LNCaP clone FGC (cell line): ENCODE results near the gene KDM4B.
A peak's percentile ranks its signal among the peaks of the same experiment; 100 is the strongest.

ENCODE experiments used
- DNase-seq: peaks from one replicate; pipeline ENCODE4 v3.0.0-alpha.2; 2011; ENCODE audit warnings: low read depth
- H3K4me3 ChIP-seq: 2 replicates; pipeline ENCODE4 v1.5.1; 2011; ENCODE audit warnings: mild to moderate bottlenecking, low read depth, low read length, control low read depth
- TF ChIP-seq, protein P1 (sequence below): IDR thresholded peaks from 2 replicates; pipeline ENCODE4 v1.5.1; 2012; ENCODE audit warnings: mild to moderate bottlenecking; ENCODE audit not compliant: control insufficient read depth, insufficient read depth; ENCODE audit errors: extremely low read depth

The KDM4B gene

DNA sequence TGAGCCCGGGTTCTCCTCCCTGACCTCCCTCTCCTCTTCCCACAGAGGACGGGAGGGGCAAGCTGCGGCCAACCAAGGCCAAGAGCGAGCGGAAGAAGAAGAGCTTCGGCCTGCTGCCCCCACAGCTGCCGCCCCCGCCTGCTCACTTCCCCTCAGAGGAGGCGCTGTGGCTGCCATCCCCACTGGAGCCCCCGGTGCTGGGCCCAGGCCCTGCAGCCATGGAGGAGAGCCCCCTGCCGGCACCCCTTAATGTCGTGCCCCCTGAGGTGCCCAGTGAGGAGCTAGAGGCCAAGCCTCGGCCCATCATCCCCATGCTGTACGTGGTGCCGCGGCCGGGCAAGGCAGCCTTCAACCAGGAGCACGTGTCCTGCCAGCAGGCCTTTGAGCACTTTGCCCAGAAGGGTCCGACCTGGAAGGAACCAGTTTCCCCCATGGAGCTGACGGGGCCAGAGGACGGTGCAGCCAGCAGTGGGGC, 162.2 kb downstream of the KDM4B start:
- TF ChIP-seq, protein P1, sequence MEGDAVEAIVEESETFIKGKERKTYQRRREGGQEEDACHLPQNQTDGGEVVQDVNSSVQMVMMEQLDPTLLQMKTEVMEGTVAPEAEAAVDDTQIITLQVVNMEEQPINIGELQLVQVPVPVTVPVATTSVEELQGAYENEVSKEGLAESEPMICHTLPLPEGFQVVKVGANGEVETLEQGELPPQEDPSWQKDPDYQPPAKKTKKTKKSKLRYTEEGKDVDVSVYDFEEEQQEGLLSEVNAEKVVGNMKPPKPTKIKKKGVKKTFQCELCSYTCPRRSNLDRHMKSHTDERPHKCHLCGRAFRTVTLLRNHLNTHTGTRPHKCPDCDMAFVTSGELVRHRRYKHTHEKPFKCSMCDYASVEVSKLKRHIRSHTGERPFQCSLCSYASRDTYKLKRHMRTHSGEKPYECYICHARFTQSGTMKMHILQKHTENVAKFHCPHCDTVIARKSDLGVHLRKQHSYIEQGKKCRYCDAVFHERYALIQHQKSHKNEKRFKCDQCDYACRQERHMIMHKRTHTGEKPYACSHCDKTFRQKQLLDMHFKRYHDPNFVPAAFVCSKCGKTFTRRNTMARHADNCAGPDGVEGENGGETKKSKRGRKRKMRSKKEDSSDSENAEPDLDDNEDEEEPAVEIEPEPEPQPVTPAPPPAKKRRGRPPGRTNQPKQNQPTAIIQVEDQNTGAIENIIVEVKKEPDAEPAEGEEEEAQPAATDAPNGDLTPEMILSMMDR, result no peak
- DNase-seq, result no peak
- no peak overlapping the region for H3K4me3 ChIP-seq

DNA sequence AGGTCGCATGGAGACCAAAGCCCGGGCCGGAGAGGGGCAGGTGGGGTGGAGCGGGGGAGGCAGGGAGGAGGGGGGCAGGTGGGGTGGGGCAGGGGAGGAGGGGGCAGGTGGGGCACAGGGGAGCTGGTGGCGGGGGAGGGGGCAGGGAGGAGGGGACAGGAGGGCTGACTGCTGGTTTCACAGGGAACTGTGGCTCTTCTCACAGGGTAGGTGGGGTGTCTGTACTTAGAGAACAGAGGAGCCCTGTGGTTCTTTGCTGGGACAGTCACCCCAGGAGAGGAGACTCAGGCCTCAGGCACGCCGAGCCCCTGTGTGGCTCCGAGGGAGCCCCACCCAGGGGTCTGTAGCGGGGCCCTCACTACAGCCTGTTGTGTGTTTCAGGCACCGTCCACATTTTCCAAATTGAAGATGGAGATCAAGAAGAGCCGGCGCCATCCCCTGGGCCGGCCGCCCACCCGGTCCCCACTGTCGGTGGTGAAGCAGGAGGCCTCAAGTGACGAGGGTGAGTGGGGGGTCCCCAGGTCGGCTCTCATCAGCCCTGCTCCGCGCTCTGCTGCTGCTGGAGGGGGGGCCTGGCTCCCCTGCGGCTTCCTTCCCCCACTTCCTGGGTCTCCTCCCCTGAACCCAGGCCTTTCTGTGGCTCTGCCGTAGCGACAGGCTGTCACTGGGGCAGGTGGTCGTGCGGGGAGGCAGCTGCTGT, 162.7 kb downstream of the KDM4B start:
- no peak overlapping the region for H3K4me3 ChIP-seq
- TF ChIP-seq, protein P1, result no peak
- DNase-seq, result no peak

DNA sequence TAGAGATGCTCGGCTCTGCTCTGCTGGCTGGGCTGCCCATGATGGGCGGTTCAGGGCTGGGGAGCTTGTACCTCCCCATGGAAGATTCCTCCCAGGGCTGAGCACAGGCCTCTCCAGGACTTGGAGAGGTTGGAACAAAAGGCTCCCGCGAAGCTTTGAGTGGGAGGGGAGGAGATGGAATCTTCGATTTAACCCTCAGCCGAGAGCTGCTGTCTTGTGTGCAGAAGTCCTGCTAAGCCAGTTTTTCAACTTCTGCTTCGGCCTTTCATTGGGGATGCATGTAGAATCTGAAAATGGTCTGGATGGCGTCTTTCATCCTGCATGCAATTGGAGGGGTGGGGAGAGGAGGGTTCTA, 163.3 kb downstream of the KDM4B start:
- peak; percentile 81 for DNase-seq
- H3K4me3 ChIP-seq, result no peak overlapping the region
- TF ChIP-seq, protein P1, result no peak

DNA sequence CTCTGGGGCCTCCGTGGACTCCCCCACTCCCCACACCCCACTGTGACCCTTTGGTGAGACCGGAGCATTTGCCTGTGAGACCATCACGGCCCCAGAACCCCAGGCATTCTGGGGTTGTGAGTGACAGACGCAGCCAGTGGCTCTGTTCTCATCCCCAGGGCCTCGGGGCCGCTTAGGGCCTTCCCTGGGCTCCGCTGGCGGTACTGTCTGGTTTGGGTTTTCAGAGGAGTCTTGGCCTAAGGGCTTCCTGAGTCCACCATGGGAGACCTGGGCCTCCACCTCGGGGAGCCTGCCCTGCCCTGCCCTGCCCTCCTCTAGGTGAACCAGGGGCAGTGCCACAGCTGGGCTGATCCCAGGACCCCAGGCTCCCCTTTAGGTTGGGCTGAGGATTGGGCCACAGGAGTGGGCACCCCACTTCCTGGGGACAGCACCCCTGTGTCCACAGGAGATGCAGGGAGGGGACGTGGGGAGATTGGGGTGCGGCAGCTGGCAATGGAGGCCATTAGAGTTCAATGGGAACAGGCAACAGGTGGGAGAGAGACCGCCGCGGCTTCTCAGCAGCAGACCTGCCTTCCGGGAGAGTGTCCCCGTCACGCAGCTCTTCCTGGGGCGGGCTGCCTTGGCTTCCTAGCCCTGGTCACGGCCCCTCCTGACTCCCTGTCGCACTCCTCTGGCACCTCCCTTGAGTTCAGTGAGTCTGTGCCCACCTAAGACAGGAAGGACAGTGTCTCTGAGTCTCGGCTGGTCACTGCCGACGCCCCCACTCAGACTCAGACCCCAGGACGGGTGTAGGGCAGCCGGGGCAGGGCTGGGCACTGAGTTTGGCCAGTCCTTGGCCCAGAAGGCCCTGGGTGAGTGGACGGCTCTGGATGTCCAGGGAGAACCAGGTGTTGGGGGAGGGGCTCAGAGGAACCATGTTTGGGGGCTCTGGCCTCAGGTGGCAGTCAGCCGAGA, 164.1 kb downstream of the KDM4B start:
- no peak overlapping the region for H3K4me3 ChIP-seq
- TF ChIP-seq, protein P1, result no peak
- no peak for DNase-seq

DNA sequence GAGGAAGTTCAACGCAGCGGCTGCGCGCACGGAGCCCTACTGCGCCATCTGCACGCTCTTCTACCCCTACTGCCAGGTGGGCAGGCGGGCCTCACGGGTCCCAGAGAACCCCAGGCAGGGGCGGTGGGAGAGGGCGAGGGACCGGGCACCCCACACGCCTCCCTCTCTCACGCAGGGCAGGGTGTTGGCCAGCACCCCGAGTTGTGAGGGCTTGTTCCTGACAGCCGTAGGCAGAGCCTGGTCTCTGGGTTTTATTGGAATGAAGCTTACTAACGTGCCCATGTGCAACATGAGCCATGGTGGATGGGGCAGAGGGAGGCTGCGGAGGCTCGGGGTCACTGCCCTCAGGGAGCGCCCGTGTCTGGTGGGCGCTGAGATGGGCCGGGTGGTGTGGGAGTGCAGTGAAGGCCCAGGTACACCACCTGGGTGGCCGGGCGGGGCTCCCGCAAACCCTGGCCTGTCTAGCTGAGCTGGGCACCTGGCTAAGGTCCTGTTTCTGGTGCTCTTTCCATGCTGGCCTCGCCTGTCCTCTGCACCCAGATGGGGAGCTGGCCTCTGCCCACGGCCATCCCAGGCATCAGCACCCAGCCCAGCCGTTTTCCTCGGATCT, 165.2 kb downstream of the KDM4B start:
- H3K4me3 ChIP-seq, result no peak overlapping the region
- TF ChIP-seq, protein P1, result no peak
- no peak for DNase-seq

DNA sequence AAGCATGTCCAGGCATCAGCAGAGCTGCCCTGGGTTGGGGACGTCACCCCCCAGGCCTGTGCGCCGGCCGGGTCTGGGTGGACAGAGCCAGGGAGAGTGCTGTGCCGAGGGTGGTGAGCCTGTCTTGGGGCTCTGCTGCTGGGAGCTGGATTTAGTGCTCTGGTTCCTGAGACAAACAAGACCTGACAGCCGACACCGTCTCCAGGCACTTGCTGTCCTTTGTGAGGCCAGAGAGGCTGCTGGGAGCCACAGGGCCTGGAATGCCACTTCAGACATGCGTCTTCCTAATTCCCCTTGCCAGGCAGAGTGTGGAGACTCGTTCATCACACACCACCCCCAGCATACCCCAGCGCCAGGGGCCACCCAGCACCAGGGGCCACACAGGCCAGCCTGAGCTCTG, 165.8 kb downstream of the KDM4B start:
- no peak overlapping the region for H3K4me3 ChIP-seq
- DNase-seq, result no peak
- TF ChIP-seq, protein P1, result no peak
